K562 (cell line): ENCODE results near the gene MRPL4. TPM values are rescaled to one million over a fixed set of nuclear protein-coding genes. Genes with fewer than 3 reads are reported as not detected.
"Not testable (repeated sequence)": the region's sequence is repeated elsewhere in the genome, so short reads cannot be mapped to it uniquely, and the experiment has no call there.

Experiments used
- ATAC-seq: fragments of 200-7000 bp; cut with Tn5 transposase; 3 replicates; pipeline ENCODE4 v1.9.1; 2020; ENCODE audit warnings: moderate library complexity
- BruUV-seq: library from RNA; stranded (reverse); fragments of 400-500 nt; replicated peaks from 2 replicates; lab custom pipeline; 2021; lab: Mats Ljungman, UMichigan
- CTCF ChIA-PET: fragments of 300-600 bp; formaldehyde crosslinking; extraction: SDS; loops from one replicate; lab custom pipeline; 2021; ENCODE audit warnings: low intra/inter-chr PET ratio; lab: Yijun Ruan, JAX
- POLR2A ChIA-PET: fragments of 300-600, 350-650 bp; sonication (Branson Sonifier 250); formaldehyde crosslinking; extraction: SDS; loops from one replicate; lab custom pipeline; 2021; ENCODE audit warnings: antibody characterized with exemption, inconsistent platforms; lab: Yijun Ruan, JAX
- DNase-seq, 4 experiments: peaks; one replicate each; pipeline versions ENCODE4 v3.0.0 to v3.0.0-alpha.2; 2011 to 2018; ENCODE audit warnings: low spot score in 3 of 4, mixed read lengths in 3 of 4; ENCODE audit errors: extremely low read depth in 1 of 4
- FAIRE-seq: peaks from 2 replicates; lab custom pipeline; 2011; peaks lifted over from hg19 to GRCh38; lab: Jason Lieb, UNC
- H2AFZ ChIP-seq: 2 replicates; pipeline ENCODE4 v1.6.0; 2011; ENCODE audit warnings: low read depth, low read length, control low read depth, inconsistent platforms
- H3K27ac ChIP-seq: fragments of 200-600 bp; 3 replicates; pipeline ENCODE4 v1.8.0; 2011; ENCODE audit warnings: low read depth, mild to moderate bottlenecking, control low read depth, inconsistent platforms, low read length, moderate library complexity, mixed read lengths; ENCODE audit errors: extremely low read depth
- H3K27me3 ChIP-seq, 2 experiments: fragments of 300-600 bp in 1 of 2; 2 replicates in 1 of 2; 3 replicates in 1 of 2; pipeline versions ENCODE4 v1.6.0 to v1.8.0; 2011; ENCODE audit warnings: inconsistent platforms in 2 of 2, low read length in 2 of 2, mild to moderate bottlenecking in 1 of 2, mixed read lengths in 1 of 2, moderate library complexity in 1 of 2; ENCODE audit not compliant: control insufficient read depth in 2 of 2, insufficient read depth in 2 of 2
- H3K36me3 ChIP-seq: fragments of 300-600 bp; 3 replicates; pipeline ENCODE4 v1.8.0; 2011; ENCODE audit warnings: mild to moderate bottlenecking, low read length, inconsistent platforms; ENCODE audit not compliant: control insufficient read depth, insufficient read depth
- H3K4me1 ChIP-seq, 2 experiments: fragments of 200-600 bp in 1 of 2; replicated peaks in 1 of 2; 2 replicates in 1 of 2; 3 replicates in 1 of 2; pipeline versions ENCODE4 v1.5.1 to v1.8.0; 2011; ENCODE audit warnings: inconsistent platforms in 2 of 2, low read length in 2 of 2, mild to moderate bottlenecking in 1 of 2, mixed read lengths in 1 of 2, moderate library complexity in 1 of 2; ENCODE audit not compliant: control insufficient read depth in 2 of 2, insufficient read depth in 2 of 2
- H3K4me2 ChIP-seq: 2 replicates; pipeline ENCODE4 v1.6.1; 2011; ENCODE audit warnings: low read length, control low read depth, inconsistent platforms, mixed read lengths; ENCODE audit not compliant: insufficient read depth
- H3K4me3 ChIP-seq: fragments of 200-600 bp; sonication (generic), shearing (Covaris generic); 2 replicates; pipeline ENCODE4 v1.5.1; 2016; ENCODE audit warnings: control low read depth, inconsistent platforms
- H3K79me2 ChIP-seq: fragments of 200-600 bp; 3 replicates; pipeline ENCODE4 v1.8.0; 2011; ENCODE audit warnings: low read length, inconsistent platforms; ENCODE audit not compliant: control insufficient read depth, insufficient read depth
- H3K9ac ChIP-seq, 2 experiments: 2 replicates each; pipeline versions ENCODE4 v1.6.0 to v1.6.1; 2011; ENCODE audit warnings: low read depth in 2 of 2, low read length in 2 of 2, control low read depth in 1 of 2, inconsistent platforms in 1 of 2, mild to moderate bottlenecking in 1 of 2, mixed read lengths in 1 of 2; ENCODE audit not compliant: insufficient read depth in 1 of 2
- H3K9me1 ChIP-seq: one replicate; pipeline ENCODE4 v1.6.0; 2011; ENCODE audit warnings: inconsistent platforms, mild to moderate bottlenecking, low read length, moderate library complexity; ENCODE audit not compliant: control insufficient read depth, insufficient read depth
- H3K9me3 ChIP-seq: replicated peaks from 2 replicates; pipeline ENCODE4 v1.5.1; 2011; ENCODE audit warnings: low read depth, low read length, inconsistent platforms; ENCODE audit not compliant: control insufficient read depth, insufficient read depth
- H4K20me1 ChIP-seq: replicated peaks from 2 replicates; pipeline ENCODE4 v1.6.1; 2011; ENCODE audit warnings: low read length, inconsistent platforms, mixed read lengths; ENCODE audit not compliant: control insufficient read depth, insufficient read depth
- BHLHE40 ChIP-seq: IDR thresholded peaks from 2 replicates; pipeline ENCODE4 v1.6.1; 2011; ENCODE audit warnings: low read length, improper control_type of control experiment
- HMG20B ChIP-seq: fragments of 250-450 bp; sonication (Bioruptor Pico); IDR thresholded peaks from 2 replicates; pipeline ENCODE4 v1.5.0; 2021; ENCODE audit warnings: mild to moderate bottlenecking
- MEIS2 ChIP-seq: fragments of 450-650 bp; IDR thresholded peaks from 2 replicates; pipeline ENCODE4 v1.6.1; 2014; ENCODE audit warnings: mild to moderate bottlenecking; ENCODE audit not compliant: partially characterized antibody
- WGBS: fragments of 100-300 bp; shearing (Covaris generic); methylation state at CpG from one replicate; pipeline ENCODE4 v1.1.6; 2016; ENCODE audit warnings: low coverage, mixed read lengths; ENCODE audit not compliant: insufficient coverage; ENCODE audit errors: missing lambda C conversion rate; 5-methylcytosine and 5-hydroxymethylcytosine counted together
- in situ Hi-C: fragments of 300-500 bp; cut with MboI; formaldehyde crosslinking; loops from 4 replicates; pipeline ENCODE4 v1.15.0; 2018; ENCODE audit warnings: inconsistent platforms, mixed read lengths
- intact Hi-C: fragments of 100-400 bp; cut with micrococcal nuclease; formaldehyde crosslinking; loops from 2 replicates; pipeline ENCODE4 v1.14.2; 2022
- polyA plus RNA-seq, 8 experiments: library from polyadenylated mRNA; depleted of rRNA in 4 of 8; stranded (reverse) in 5 of 8; unstranded in 3 of 8; fragments of >200 nt; fragmentation: Nextera tagmentation in 2 of 8; fragmentation: Illumina TruSeq in 1 of 8; extraction: Ambion mirVana in 2 of 8; extraction: Trizol in 1 of 8; gene quantifications; 2 replicates each; pipeline versions ENCODE4 v1.2.1 to v1.2.3, GENCODE V29; 2011 to 2014; ENCODE audit warnings: inconsistent platforms in 1 of 8, missing spikeins in 1 of 8
- total RNA-seq, 7 experiments: library from RNA; depleted of rRNA in 6 of 7; stranded (reverse); fragments of >200 nt in 6 of 7; fragmentation: Illumina TruSeq in 2 of 7; extraction: Trizol in 2 of 7; gene quantifications; 2 replicates each; pipeline versions ENCODE4 v1.2.1 to v1.2.3, GENCODE V29; 2011 to 2021; ENCODE audit warnings: low replicate concordance in 1 of 7
- TF ChIP-seq, protein P1 (sequence below): fragments of 450-650 bp; IDR thresholded peaks from 2 replicates; pipeline ENCODE4 v1.6.1; 2016

MRPL4 gene
- total and polyA plus RNA-seq, 9 of the 15 experiments (the other 6 are each of a cell fraction or from before 2014, with no cell fraction given): 1.4 to 239 (median 64.9) TPM

DNA sequence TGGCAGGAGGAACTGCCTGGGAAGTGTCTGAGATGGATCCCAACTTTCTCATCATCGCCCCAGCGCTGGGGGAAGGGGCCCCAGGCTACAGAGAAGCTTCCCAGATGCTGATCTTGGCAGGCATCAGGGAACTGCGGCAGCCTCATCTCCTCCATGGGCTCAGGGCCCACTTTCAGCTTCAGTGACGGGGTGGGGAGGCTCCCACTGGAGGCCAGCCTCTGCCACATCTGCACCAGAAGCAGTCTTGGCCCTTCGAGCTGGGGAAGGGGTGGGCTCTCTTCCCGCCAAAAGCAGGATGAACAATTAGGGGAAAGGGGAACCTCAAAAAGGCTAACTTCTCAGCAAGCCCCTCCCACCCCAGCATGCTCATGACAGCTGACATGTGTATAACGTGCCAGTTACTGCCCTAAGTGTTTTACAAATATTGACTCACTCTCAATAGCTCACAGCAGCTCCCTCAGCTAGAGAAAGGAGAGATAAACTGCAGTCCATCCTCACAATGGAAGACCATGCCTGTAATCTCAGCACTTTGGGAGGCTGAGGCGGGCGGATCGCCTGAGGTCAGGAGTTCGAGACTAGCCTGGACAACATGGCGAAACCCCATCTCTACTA, 13.7 kb upstream of the MRPL4 start:
- POLR2A ChIA-PET: no interaction called here
- no peaks in the 10 kb centered on the region for H3K9me3 ChIP-seq
- DNase-seq: no peak
- in situ Hi-C loops: no loop called here
- TF ChIP-seq MEIS2 (peak; percentile 11), BHLHE40 (peak; percentile 62), HMG20B (no peak)
- TF ChIP-seq, protein P1, sequence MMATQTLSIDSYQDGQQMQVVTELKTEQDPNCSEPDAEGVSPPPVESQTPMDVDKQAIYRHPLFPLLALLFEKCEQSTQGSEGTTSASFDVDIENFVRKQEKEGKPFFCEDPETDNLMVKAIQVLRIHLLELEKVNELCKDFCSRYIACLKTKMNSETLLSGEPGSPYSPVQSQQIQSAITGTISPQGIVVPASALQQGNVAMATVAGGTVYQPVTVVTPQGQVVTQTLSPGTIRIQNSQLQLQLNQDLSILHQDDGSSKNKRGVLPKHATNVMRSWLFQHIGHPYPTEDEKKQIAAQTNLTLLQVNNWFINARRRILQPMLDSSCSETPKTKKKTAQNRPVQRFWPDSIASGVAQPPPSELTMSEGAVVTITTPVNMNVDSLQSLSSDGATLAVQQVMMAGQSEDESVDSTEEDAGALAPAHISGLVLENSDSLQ: peak; percentile 22; the same call in 1 of the 2 replicates
- TF ChIP-seq, all 486 proteins: peak for 3
- no peak for ATAC-seq
- Histone ChIP-seq H2AFZ (0 out of 2 replicates have a peak overlapping the region, but pooled peaks have one; percentile 2), H3K9me1 (no peaks in the 10 kb centered on the region), H3K4me1 (peaks cover 13 to 21% of the 10 kb centered on the region in 2 experiments), H3K79me2 (no peaks in the 10 kb centered on the region), H4K20me1 (no peaks in the 10 kb centered on the region), H3K27me3 (no peaks in the 10 kb centered on the region), H3K4me3 (no peak overlapping the region), H3K4me2 (no peak overlapping the region), H3K9ac (peak overlapping the region in 1 of 2 experiments; percentile 72; a peak in 1 of 4 replicates), H3K36me3 (no peaks in the 10 kb centered on the region), H3K27ac (no peak overlapping the region)
- no peak for FAIRE-seq
- intact Hi-C loops: no loop called here
- CTCF ChIA-PET: no interaction called here
- no TSS peak for BruUV-seq
- WGBS: 63% methylated on average over 11 of the region's 12 CpGs

DNA sequence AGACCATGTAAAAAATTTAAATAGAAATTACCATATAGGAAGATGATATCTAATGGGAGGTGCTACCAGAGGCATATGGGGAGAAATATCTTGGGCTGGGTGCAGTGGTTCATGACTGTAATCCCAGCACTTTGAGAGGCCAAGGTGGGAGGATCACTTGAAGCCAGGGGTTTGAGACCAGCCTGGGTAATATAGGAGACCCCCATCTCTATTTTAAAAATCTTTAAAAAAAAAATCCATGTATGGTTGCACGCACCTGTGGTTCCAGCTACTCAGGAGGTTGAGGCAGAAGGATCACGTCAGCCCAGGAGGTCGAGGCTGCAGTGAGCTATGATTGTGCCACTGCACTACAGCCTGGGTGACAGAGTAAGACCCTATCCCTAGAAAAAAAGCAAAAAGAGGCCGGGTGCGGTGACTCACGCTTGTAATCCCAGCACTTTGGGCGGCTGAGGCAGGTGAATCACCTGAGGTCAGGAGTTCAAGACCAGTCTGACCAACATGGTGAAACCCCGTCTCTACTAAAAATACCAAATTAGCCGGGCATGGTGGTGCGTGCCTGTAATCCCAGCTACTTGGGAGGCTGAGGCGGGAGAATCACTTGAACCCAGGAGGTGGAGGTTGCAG, 10.1 kb upstream of the MRPL4 start:
- H3K4me1 ChIP-seq, H3K9me3 ChIP-seq, CTCF ChIA-PET, DNase-seq, POLR2A ChIA-PET, H3K79me2 ChIP-seq, H3K27me3 ChIP-seq, H2AFZ ChIP-seq, intact Hi-C loops, H3K27ac ChIP-seq, ATAC-seq, H3K4me3 ChIP-seq, FAIRE-seq, H3K9ac ChIP-seq, H3K36me3 ChIP-seq, H3K4me2 ChIP-seq, H3K9me1 ChIP-seq, H4K20me1 ChIP-seq, BruUV-seq: not testable (repeated sequence)
- in situ Hi-C loops: loop anchor here (5.0 kb wide), 1 partner anchor 170 kb away; no protein-coding TSS in a partner anchor
- WGBS: 73% methylated on average over 10 of the region's 11 CpGs
